Gastroesophageal sphincter (tissue), 3 donors: Measurements from ENCODE around the gene IFT88.

Experiments used
- CTCF ChIP-seq, 4 experiments: fragments of 200-600 bp in 2 of 4; fragments of 450-650 bp in 2 of 4; sonication (generic) in 1 of 4; IDR thresholded peaks; one replicate each; pipeline ENCODE4 v1.5.1; 2017 to 2019; ENCODE audit warnings: antibody characterized with exemption in 4 of 4, mild to moderate bottlenecking in 2 of 4, moderate library complexity in 2 of 4
- POLR2AphosphoS5 ChIP-seq: sonication (generic); formaldehyde crosslinking; IDR thresholded peaks from one replicate; pipeline ENCODE4 v1.6.1; 2017; ENCODE audit warnings: antibody characterized with exemption

- no peak for TF ChIP-seq CTCF (IDR thresholded peaks at IDR 0.05)
- TF ChIP-seq POLR2AphosphoS5, result no peak
Measured at GRCh38 chr13:20713014-20713376, 146.0 kb downstream of the IFT88 start.
